Prostate gland (tissue), 2 donors: ENCODE results near the gene SLIT3.

Source experiments
- POLR2A ChIP-seq: fragments of 450-650 bp; IDR thresholded peaks from one replicate; pipeline ENCODE4 v1.6.1; 2016; ENCODE audit warnings: antibody characterized with exemption, mild to moderate bottlenecking
- POLR2AphosphoS5 ChIP-seq: sonication (generic); formaldehyde crosslinking; IDR thresholded peaks from one replicate; pipeline ENCODE4 v1.6.1; 2017; ENCODE audit warnings: antibody characterized with exemption
- TF ChIP-seq, protein P1 (sequence below), 4 experiments: fragments of 200-600 bp in 2 of 4; fragments of 450-650 bp in 2 of 4; sonication (generic) in 2 of 4; IDR thresholded peaks; 1 replicate in 3 of 4; 2 replicates in 1 of 4; pipeline ENCODE4 v1.5.1; 2016 to 2019; ENCODE audit warnings: antibody characterized with exemption in 4 of 4, mild to moderate bottlenecking in 2 of 4, moderate library complexity in 2 of 4

DNA sequence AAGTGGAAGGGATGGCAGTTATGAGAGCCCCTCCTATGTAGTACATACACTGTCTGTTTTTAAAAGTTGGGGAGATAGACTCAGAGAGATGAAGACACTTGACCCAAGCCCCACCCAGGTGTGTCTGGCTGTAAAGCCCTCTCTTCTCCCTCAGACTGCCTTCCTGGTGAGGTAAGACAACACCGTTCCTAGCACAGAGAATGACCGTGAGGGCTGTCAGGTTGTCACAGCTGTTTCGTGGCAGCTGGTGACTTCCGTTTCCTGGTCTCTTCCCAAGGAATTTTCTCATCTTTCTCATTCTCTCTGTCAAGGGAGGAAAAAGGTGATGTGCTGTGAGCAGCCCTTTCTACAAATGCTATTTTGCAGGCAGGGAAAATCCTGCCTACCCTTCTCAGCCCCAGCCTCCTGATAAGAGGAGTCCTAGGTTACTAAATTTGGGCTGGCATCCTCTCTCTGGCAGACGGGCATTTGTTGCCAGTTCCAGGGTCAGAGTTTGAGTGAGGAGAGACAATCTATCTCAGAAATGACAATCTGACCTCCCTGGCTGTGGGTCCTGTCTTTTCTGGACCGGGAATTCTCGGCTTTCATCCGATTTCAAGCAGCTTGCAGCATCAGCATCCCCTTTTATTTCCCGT lies 458.3 kb downstream of the SLIT3 start:
- TF ChIP-seq, protein P1, sequence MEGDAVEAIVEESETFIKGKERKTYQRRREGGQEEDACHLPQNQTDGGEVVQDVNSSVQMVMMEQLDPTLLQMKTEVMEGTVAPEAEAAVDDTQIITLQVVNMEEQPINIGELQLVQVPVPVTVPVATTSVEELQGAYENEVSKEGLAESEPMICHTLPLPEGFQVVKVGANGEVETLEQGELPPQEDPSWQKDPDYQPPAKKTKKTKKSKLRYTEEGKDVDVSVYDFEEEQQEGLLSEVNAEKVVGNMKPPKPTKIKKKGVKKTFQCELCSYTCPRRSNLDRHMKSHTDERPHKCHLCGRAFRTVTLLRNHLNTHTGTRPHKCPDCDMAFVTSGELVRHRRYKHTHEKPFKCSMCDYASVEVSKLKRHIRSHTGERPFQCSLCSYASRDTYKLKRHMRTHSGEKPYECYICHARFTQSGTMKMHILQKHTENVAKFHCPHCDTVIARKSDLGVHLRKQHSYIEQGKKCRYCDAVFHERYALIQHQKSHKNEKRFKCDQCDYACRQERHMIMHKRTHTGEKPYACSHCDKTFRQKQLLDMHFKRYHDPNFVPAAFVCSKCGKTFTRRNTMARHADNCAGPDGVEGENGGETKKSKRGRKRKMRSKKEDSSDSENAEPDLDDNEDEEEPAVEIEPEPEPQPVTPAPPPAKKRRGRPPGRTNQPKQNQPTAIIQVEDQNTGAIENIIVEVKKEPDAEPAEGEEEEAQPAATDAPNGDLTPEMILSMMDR (IDR thresholded peaks at IDR 0.05): no peak
- no peak for TF ChIP-seq POLR2A
- no peak for TF ChIP-seq POLR2AphosphoS5
